GM19324 (cell line): ENCODE data around the gene C5orf24.

Source experiments
- ATAC-seq: cut with Tn5 transposase; IDR thresholded peaks from one replicate; pipeline ENCODE4 v1.9.1; 2021; ENCODE audit warnings: mild to moderate bottlenecking, moderate library complexity; ENCODE audit not compliant: unreplicated experiment, low FRiP score

C5orf24 gene

DNA sequence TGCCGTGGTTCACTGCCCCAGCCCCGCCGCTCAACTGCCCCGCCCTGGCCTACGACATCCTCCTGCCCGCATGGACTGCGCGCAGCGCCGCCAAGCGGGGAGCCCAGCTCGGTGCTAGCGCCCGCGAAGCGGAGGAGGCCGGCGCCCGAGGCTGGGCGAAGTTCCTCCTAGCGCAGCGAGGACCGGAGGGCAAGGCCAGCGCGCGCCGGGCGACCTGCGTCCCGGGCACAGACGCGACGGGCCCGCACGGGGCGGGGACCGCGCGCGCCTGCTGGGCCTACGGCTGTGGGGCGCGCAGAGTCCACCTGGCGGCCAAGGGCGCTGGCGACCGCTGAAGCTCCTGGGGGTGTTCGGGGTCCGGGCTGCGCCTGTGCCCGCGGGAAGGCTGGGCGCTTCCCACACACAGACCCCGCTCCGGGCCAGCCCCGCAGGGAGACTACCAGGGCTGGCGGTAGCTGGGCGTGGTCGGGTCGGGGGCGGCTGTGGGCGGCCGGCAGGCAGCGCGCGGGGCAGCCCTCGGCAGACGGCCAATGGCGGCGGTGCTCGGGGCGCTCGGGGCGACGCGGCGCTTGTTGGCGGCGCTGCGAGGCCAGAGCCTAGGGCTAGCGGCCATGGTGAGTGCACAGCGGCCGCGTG, 59.0 kb downstream of the C5orf24 start, which contains the start of gene PCBD2:
PCBD2 (plus strand) TSS at position 522 of the 636 bp plus-strand sequence; CDS start at position 531, 9 bp downstream.
- peak; percentile 83 for ATAC-seq

DNA sequence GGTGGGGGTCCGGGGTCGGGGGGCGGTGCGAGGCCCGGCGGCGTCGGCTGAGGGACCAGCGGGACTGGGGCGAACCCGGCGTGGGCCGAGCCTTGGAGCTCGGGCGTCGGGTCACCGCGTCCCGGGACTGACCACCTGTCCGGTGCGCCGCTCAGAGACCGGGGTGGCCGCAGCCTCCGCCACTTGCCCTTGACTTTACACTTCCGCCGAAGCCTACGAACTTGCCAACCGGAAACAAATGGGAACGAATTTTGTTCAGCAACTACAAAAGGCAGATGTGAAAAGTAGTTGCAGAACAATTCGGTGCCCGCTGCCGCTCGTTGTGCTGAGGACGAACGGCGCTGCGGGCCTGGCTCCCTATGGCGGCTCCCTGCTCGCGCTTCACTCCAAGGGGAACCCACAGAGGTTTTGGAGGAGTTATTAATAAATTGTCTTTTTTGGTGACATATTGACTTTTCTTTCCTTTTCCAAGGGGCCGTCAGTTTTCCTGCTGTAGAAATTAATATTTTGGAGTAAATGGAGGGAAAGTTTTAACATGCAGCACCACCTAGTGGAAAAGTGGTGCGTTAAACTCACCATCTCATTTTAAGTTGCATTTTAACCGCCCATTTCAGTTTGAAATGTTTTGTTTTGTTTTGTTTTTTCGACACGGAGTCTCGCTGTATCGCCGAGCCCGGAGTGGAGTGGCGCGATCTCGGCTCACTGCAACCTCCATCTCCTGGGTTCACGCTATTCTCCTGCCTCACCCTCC, 59.7 kb downstream of the C5orf24 start:
- peak; percentile 19 for ATAC-seq

DNA sequence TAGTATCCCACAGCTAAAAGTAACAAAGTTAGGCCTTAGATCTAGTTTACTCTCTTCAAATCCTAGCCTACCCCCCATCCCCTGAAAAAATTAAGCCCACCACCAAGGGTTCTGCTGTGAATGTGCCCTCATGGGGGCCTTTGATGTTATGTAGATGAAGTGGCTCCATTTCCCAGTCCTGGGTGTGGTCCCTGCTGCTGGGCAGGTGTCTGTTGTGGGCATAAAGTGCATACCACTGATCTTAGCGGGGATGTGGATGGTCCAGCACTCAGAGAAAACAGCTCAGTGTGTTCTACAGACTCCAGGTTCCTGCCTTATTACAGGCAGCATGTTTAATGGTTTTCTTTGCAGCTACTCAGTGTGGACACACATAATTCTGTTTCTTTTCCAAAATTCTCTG, 61.0 kb downstream of the C5orf24 start:
- no peak for ATAC-seq
